22Rv1 (cell line): ENCODE data around the gene FSTL3.

Experiments
- H3K27ac ChIP-seq: fragments of 450-650 bp; 2 replicates; pipeline ENCODE4 v1.5.1; 2017
- ZFX ChIP-seq: fragments of 450-650 bp; IDR thresholded peaks from 2 replicates; pipeline ENCODE4 v1.6.1; 2017; ENCODE audit warnings: antibody characterized with exemption, borderline replicate concordance
- TF ChIP-seq, protein P1 (sequence below): fragments of 450-650 bp; IDR thresholded peaks from 2 replicates; pipeline ENCODE4 v1.5.1; 2017; ENCODE audit warnings: mild to moderate bottlenecking

FSTL3 gene

DNA sequence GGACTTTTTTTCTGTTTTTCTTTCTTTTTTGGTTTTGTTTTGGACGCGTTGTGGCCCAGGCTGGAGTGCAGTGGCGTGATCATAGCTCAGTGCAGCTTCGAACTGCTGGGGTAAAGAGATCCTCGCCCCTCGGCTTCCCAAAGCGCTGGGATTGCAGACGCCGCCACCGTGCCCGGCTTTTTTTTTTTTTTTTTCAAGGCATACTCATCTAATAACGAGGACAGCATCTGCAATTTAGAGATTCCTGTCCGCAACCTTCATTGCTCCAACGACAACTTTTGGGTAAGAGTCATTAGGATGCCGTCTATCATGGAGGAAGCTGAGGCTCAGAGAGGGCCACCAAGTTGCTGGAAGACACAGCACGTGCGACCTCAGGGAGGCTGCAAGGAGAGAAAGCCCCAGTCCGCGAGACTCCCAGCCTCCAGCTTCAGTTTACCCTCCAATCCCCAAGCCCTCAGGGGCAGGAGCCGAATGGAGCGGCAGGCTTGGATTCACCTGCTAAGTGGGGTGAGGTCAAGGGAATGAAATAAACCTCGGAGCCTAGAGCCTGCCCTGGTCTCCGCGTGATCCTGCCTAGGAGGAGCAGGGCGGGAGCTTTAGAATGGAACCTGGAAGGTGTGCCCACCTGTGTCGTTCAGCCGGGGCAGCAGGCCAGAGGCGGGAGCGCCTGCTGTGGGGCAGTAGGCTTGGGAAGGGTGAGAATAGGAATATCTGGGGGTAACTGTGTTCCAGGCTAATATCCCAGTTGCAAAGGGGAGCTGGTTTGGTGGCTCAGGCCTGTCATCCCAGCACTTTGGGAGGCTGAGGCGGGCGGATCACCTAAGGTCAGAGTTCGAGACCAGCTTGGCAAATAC lies 42.2 kb upstream of the FSTL3 start:
- no peak for TF ChIP-seq ZFX
- TF ChIP-seq, protein P1, sequence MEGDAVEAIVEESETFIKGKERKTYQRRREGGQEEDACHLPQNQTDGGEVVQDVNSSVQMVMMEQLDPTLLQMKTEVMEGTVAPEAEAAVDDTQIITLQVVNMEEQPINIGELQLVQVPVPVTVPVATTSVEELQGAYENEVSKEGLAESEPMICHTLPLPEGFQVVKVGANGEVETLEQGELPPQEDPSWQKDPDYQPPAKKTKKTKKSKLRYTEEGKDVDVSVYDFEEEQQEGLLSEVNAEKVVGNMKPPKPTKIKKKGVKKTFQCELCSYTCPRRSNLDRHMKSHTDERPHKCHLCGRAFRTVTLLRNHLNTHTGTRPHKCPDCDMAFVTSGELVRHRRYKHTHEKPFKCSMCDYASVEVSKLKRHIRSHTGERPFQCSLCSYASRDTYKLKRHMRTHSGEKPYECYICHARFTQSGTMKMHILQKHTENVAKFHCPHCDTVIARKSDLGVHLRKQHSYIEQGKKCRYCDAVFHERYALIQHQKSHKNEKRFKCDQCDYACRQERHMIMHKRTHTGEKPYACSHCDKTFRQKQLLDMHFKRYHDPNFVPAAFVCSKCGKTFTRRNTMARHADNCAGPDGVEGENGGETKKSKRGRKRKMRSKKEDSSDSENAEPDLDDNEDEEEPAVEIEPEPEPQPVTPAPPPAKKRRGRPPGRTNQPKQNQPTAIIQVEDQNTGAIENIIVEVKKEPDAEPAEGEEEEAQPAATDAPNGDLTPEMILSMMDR: no peak
- H3K27ac ChIP-seq: peak overlapping the region; percentile 79

DNA sequence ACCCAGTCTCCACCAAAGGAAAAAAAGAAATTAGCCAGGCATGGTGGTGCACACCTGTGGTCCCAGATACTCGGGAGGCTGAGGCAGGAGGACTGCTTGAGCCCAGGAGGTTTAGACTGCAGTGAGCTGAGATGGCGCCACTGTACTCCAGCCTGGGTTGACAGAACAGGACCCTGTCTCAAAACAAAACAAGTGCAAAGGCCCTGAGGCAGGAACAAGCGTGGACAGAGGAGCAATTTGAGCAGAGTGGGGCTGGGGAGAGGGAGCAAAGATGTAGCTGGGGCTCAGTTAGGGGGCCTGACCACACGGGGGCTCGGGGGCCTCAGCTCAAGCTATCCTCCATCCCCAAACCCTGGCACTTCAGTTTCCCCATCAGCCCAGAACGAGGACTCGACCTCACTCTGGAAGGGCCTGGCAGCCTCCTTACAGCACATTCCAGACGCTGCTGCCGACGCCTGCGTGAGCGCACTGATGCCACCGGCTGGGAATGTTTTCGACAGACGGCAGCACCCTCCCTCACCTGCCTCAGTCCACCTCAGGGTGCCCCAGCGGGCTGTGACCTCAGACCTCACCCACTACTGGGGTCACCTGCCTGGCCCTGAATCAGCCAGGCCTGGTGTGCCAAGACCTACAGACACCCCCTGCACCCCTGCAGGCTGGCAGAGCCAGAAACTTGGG lies 41.1 kb upstream of the FSTL3 start:
- no peak overlapping the region for H3K27ac ChIP-seq
- no peak for TF ChIP-seq ZFX
- TF ChIP-seq, protein P1: no peak

DNA sequence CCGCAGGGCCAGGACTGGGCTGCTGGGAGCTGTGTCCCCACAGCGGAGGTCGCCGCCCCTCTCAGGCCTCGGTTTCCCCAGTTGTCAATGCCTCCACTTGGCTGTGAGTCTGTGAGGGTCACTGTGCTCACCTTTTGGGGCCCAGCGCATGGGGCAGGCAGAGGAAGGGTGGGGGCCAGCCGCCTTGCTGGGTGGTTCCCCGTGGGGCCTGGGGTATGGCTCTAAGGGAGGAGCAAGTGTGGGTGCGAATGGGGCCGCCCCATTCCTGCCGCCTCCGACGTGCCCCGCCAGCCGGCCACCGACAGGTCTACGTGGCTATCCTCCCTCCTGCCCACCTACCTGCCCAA lies 37.3 kb upstream of the FSTL3 start:
- no peak overlapping the region for H3K27ac ChIP-seq
- TF ChIP-seq, protein P1: no peak

DNA sequence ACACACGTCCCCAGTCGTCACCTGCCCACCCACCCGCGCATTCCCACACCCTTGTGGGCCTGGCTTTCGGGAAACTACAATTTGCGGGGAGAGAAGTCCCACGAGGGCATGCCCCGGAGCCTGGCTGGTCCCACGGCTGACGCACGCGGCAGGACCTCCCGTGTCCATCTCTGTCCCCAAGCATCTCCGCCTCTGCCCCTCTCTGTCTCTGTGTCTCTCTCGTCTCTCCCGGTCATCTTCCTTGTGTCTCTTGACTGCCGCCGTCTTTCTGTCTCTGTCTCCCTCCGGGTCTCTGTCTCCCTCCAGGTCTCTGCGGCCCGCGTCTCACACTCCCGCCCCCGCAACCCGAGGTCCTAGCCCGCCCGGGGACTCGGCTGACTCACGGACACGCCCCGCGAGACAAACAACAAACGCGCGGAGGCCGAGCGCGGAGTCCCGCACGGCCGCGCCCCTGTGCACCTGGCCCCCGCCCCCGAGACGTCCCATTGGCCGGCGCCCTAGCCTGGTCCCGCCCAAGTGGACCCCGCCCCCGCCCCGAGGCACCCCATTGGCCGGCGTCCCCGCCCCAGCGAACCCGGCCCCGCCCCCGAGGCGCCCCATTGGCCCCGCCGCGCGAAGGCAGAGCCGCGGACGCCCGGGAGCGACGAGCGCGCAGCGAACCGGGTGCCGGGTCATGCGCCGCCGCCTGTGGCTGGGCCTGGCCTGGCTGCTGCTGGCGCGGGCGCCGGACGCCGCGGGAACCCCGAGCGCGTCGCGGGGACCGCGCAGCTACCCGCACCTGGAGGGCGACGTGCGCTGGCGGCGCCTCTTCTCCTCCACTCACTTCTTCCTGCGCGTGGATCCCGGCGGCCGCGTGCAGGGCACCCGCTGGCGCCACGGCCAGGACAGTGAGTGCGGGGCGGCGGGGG lies 36.7 kb upstream of the FSTL3 start, which contains the start of gene FGF22:
FGF22 (plus strand) TSS at position 627 of the 908 bp plus-strand sequence; CDS start at position 674, 47 bp downstream.
- TF ChIP-seq ZFX: no peak
- TF ChIP-seq, protein P1: no peak
- no peak within 1 kb of the TSS for H3K27ac ChIP-seq

DNA sequence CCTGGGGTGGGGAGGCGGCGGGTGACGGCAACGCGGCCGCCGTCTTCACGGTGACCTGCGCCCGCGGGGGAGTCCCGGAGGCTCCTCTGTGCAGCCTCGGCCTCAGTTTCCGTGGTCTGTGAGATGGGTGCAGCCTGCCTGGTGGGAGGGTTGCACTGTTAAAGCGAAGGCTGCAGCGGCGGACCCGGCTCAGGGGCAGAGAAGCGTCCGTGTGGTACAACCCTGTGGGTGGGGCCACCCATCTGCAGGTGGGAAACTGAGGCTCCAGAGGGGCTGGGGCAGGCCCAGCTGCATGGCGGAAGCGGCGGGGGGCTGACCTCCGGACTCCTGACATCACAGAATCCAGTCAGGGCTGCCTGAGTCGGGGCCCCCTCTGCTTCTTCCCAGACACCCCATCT lies 36.0 kb upstream of the FSTL3 start:
- no peak overlapping the region for H3K27ac ChIP-seq
- TF ChIP-seq, protein P1: no peak
- TF ChIP-seq ZFX: no peak

DNA sequence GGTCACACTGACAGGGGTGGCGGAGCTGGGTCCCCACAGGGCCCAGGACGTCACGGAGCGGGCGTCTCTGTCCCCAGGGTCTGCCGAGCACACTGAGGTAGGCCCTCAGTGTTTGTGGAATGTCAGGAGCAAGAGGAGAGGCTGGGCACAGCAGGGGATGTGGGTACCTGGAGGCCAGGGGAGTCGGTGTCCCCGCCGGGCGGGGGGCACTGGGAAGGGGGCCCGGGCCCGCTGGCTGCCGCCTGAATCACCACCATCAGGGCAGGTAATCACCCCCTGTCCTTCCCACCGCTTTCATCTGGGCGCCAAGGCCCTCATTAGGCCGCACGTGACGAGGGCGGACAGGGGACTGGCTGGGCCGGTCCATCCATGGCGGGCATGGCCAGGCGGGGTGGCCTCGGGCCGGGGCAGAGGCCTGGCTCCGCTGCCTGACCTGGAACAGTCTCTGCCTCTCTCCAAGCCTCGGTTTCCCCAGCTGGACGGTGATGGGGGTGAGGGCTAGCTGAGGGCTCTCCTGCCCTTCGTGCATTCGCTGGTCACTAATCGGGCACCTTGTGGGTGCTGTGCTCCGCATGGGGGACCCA lies 35.5 kb upstream of the FSTL3 start:
- no peak overlapping the region for H3K27ac ChIP-seq
- TF ChIP-seq, protein P1: no peak
- TF ChIP-seq ZFX: no peak
